Activated CD4-positive, CD25-positive, alpha-beta regulatory T cell (primary cell): ENCODE data around the gene XRN2.
"Not testable (repeated sequence)": the region's sequence is repeated elsewhere in the genome, so short reads cannot be mapped to it uniquely, and the experiment has no call there.

Experiments
- DNase-seq, 4 experiments: peaks; one replicate each; lab custom pipeline; 2025; lab: John Stamatoyannopoulos, UW

Gene XRN2

GRCh38 chr20:21423712-21424111 lies 120.6 kb downstream of the XRN2 start:
- DNase-seq: not testable (repeated sequence)

GRCh38 chr20:21424846-21425245 lies 121.7 kb downstream of the XRN2 start:
- no peak for DNase-seq

GRCh38 chr20:21430020-21430419 lies 126.9 kb downstream of the XRN2 start:
- no peak for DNase-seq

GRCh38 chr20:21432911-21433310 lies 129.8 kb downstream of the XRN2 start:
- DNase-seq: no peak

GRCh38 chr20:21433329-21433890 lies 130.3 kb downstream of the XRN2 start:
- DNase-seq: no peak

- no peak for DNase-seq
Measured at GRCh38 chr20:21435576-21435975, 132.4 kb downstream of the XRN2 start.

- DNase-seq: no peak
Measured at GRCh38 chr20:21436205-21436604, 133.1 kb downstream of the XRN2 start.

GRCh38 chr20:21437248-21437647 lies 134.1 kb downstream of the XRN2 start:
- DNase-seq: no peak

GRCh38 chr20:21437816-21438215 lies 134.7 kb downstream of the XRN2 start:
- no peak for DNase-seq
